AG20443 (cell line): ENCODE data around the gene PHC1.

Experiments
- DNase-seq: peaks from one replicate; pipeline ENCODE4 v3.0.0; 2012; ENCODE audit warnings: low spot score, mixed read lengths

The PHC1 gene

DNA sequence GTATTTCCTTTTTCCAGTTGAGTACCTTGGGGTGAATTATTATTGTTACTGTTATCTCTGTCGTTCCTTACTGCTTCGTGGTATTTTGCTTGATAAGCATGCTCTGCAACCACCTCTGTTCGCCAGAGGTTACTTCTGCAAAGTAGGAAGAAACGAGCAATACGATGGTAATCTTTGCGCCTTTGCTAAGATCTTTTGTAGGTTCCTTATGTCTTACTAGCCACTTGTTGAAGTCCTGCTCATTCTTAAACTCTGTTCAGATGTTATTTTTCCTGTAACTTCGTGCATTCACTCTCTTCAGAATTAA lies 35.9 kb downstream of the PHC1 start:
- DNase-seq: no peak

GRCh38 chr12:8950702-8951478 lies 36.6 kb downstream of the PHC1 start:
- no peak for DNase-seq

GRCh38 chr12:8951744-8952143 lies 37.4 kb downstream of the PHC1 start:
- DNase-seq: no peak

GRCh38 chr12:8953773-8954402 lies 39.6 kb downstream of the PHC1 start:
- DNase-seq: no peak

DNA sequence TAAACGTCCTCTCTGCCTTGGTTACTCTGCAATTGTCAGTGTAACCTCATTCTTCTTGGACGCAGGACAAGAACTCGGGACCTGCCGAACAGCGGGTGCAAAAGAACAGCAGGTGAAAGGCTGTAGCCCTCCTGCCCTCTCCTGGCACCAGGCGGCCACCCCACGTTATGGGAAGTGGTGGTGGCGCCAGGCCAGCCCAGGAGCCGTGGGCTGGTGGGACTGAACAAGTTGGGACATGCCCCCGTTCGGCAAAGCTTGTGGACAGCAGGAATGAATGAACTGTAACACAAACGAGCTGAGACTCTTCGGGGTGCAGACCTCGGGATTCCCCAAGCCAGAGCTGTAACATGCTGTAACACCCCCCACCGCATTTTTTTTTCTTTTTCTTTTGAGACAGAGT lies 41.8 kb downstream of the PHC1 start:
- DNase-seq: no peak

DNA sequence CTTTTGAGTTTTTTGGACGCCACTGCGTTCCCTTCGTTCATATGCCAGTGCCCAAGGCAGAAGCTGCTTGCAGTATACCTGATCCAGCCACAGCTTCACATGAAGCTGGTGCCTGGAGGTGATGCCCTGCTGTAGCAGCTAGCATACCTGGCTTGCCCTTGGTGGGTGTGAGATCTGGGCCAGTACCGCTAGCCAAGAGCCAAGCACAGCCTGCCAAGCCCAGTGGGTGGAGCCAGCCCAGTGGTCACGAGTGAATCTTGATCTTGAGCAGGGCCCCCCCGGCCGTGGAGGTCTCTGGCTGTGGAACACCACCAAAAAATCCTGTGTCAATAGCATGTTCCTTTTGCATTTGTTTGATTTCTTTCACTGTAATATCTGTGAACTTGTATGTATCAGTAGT lies 42.5 kb downstream of the PHC1 start:
- no peak for DNase-seq

GRCh38 chr12:8957561-8957960 lies 43.3 kb downstream of the PHC1 start:
- DNase-seq: no peak

- DNase-seq: no peak
Observed at GRCh38 chr12:8958066-8958465, 43.8 kb downstream of the PHC1 start.

- DNase-seq: no peak
Observed at GRCh38 chr12:8960176-8960575, 45.9 kb downstream of the PHC1 start.

- no peak for DNase-seq
Observed at GRCh38 chr12:8968761-8969160, 54.5 kb downstream of the PHC1 start.

DNA sequence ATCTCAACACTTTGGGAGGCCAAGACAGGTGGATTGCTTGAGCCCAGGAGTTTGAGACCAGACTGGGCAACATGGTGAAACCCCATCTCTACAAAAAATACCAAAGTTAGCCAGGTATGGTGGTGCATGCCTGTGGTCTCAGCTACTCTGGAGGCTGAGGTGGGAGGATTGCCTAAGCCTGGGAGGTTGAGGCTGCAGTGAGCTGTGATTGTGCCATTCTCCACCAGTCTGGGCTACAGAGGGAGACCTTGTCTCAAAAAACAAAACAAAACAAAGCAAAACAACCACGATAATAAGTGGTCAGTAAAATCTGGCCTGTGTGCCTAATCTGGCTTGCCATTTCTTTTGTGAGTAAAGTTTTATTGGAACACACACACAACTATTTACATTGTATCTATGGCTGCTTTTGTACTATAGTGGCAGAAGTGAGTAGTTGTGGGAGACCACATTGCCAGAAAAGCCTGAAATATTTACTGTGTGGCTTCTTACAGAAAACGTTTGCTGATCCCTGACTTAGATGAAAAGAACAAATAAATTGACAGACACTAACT lies 55.6 kb downstream of the PHC1 start:
- no peak for DNase-seq

DNA sequence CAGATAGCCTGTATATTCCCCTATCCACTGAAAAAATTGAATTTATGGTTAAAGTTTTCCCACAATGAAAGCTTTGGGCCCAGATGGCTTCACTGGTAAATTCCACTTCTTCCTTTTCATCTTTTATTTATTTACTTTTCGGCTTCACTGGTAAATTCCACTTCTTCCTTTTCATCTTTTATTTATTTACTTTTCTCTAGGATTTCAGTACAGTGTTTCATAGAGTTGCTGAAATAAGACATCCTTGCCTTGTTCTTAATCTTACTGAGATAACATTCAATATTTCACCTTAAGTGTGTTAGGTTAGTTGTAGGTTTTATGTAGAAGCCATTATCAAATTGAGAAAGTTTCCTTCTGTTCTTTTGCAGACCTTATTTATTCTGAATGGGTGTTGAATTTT lies 56.1 kb downstream of the PHC1 start:
- DNase-seq: no peak

DNA sequence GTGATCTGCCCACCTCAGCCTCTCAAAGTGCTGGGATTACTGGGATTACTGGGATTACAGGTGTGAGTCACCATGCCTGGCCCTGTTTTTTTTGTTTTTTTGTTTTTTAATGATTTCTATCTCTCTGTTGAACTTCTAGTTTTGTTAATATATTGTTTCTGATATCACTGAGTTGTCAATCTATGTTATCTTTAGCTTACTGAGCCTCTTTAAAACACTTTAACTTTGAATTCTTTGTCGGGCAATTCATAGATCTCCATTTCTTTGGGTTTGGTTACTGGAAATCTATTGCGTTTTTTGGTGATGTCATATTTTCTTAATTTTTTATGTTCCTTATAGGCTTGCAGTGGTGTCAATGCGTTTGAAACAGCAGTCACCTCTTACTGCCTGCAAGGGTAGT lies 65.8 kb downstream of the PHC1 start:
- no peak for DNase-seq

- no peak for DNase-seq
Observed at GRCh38 chr12:8985213-8985754, 71.0 kb downstream of the PHC1 start.

DNA sequence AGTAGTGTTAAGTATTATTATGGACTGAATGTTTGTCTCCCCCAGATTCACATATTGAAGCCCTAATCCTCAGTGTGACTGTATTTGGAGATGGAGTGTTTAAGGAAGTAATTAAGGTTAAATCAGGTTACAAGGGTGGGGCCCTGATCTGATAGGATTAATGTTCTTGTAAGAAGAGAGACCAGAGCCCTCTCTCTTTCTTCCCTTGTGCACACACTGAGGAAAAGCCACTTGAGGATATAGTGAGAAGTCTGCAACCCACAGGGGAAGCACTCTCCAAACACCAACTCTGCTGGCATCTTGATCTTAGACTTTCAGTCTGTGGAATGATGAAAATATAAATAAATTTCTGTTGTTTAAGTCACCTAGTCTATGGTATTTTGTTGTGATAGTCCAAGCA lies 72.9 kb downstream of the PHC1 start:
- no peak for DNase-seq

GRCh38 chr12:8987685-8988084 lies 73.4 kb downstream of the PHC1 start:
- DNase-seq: no peak

DNA sequence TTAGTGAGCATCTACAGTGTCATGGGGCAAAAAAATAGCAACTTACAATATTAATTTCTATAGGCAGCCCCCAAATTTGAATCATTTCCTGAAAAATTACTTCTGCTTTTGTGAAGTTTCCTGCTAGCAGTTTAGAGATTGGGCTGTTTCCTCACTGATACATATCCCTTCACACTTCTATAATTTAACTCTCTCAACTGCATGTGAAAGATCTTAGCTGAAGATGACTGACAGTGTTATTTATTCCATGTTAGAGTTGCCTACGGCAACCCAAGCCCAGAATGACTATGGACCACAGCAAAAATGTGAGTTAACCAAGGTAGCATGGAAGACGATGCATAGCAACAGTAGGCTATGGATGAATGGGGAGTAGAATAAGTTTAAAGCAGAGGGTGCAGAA lies 75.1 kb downstream of the PHC1 start, which contains the start of gene KLRG1:
KLRG1 (plus strand) TSS at position 134 of the 400 bp plus-strand sequence; CDS start at position 224, 90 bp downstream.
- no peak for DNase-seq
